ENCODE results near the gene AP4E1.

The AP4E1 gene

GRCh38 chr15:50908209-50909009 lies at the start of gene AP4E1:
TSS of gene AP4E1 (plus strand) at chr15:50908683. CDS start at chr15:50908779, 96 bp downstream.
- peak within 1 kb of the TSS; percentile 90 for H3K4me3 ChIP-seq (ENCODE audit: low read depth, low read length)
- peak; percentile 89 for TF ChIP-seq CTCF (IDR thresholded peaks at IDR 0.05; ENCODE audit: low read depth, low read length, missing control alignments)
- peak; percentile 84 for DNase-seq (ENCODE audit: low read depth)

- no peak overlapping the region for H3K4me3 ChIP-seq (ENCODE audit: low read depth, low read length)
- no peak for TF ChIP-seq CTCF (IDR thresholded peaks at IDR 0.05; ENCODE audit: low read depth, low read length, missing control alignments)
- DNase-seq (ENCODE audit: low read depth): no peak
Measured at GRCh38 chr15:50860824-50861223, 47.7 kb upstream of the AP4E1 start.

- DNase-seq (ENCODE audit: low read depth): no peak
- TF ChIP-seq CTCF (IDR thresholded peaks at IDR 0.05; ENCODE audit: low read depth, low read length, missing control alignments): no peak
- no peak overlapping the region for H3K4me3 ChIP-seq (ENCODE audit: low read depth, low read length)
Measured at GRCh38 chr15:50862553-50862952, 45.9 kb upstream of the AP4E1 start.

- no peak overlapping the region for H3K4me3 ChIP-seq (ENCODE audit: low read depth, low read length)
- no peak for DNase-seq (ENCODE audit: low read depth)
- no peak for TF ChIP-seq CTCF (IDR thresholded peaks at IDR 0.05; ENCODE audit: low read depth, low read length, missing control alignments)
Measured at GRCh38 chr15:50864873-50865272, 43.6 kb upstream of the AP4E1 start.

GRCh38 chr15:50865515-50866353 lies 42.7 kb upstream of the AP4E1 start:
- DNase-seq (ENCODE audit: low read depth): no peak
- no peak overlapping the region for H3K4me3 ChIP-seq (ENCODE audit: low read depth, low read length)
- TF ChIP-seq CTCF (IDR thresholded peaks at IDR 0.05; ENCODE audit: low read depth, low read length, missing control alignments): no peak

GRCh38 chr15:50871832-50872231 lies 36.7 kb upstream of the AP4E1 start:
- no peak overlapping the region for H3K4me3 ChIP-seq (ENCODE audit: low read depth, low read length)
- no peak for DNase-seq (ENCODE audit: low read depth)
- no peak for TF ChIP-seq CTCF (IDR thresholded peaks at IDR 0.05; ENCODE audit: low read depth, low read length, missing control alignments)
